AG04449 (cell line): ENCODE results near the gene WDR33.

Experiments
- CTCF ChIA-PET: fragments of 350-600 bp; formaldehyde crosslinking; extraction: SDS; loops from one replicate; lab custom pipeline; 2021; ENCODE audit warnings: antibody characterized with exemption; lab: Yijun Ruan, JAX
- POLR2A ChIA-PET: fragments of 400-600, 350-600 bp; formaldehyde crosslinking; extraction: SDS; loops from one replicate; lab custom pipeline; 2020; ENCODE audit warnings: antibody characterized with exemption, inconsistent platforms; lab: Yijun Ruan, JAX
- DNase-seq: peaks from one replicate; pipeline ENCODE4 v3.0.0-alpha.2; 2010; ENCODE audit warnings: low read depth, low spot score
- H3K4me3 ChIP-seq: 2 replicates; pipeline ENCODE4 v1.5.1; 2011; ENCODE audit warnings: low read depth, mild to moderate bottlenecking, control low read depth, low read length
- TF ChIP-seq, protein P1 (sequence below): IDR thresholded peaks from one replicate; pipeline ENCODE4 v1.5.1; 2011; ENCODE audit warnings: mild to moderate bottlenecking, moderate library complexity, low read length, control low read depth, inconsistent platforms; ENCODE audit not compliant: insufficient read depth; ENCODE audit errors: missing control alignments

The WDR33 gene

GRCh38 chr2:127847931-127848330, 37.0 kb upstream of the WDR33 start:
- TF ChIP-seq, protein P1, sequence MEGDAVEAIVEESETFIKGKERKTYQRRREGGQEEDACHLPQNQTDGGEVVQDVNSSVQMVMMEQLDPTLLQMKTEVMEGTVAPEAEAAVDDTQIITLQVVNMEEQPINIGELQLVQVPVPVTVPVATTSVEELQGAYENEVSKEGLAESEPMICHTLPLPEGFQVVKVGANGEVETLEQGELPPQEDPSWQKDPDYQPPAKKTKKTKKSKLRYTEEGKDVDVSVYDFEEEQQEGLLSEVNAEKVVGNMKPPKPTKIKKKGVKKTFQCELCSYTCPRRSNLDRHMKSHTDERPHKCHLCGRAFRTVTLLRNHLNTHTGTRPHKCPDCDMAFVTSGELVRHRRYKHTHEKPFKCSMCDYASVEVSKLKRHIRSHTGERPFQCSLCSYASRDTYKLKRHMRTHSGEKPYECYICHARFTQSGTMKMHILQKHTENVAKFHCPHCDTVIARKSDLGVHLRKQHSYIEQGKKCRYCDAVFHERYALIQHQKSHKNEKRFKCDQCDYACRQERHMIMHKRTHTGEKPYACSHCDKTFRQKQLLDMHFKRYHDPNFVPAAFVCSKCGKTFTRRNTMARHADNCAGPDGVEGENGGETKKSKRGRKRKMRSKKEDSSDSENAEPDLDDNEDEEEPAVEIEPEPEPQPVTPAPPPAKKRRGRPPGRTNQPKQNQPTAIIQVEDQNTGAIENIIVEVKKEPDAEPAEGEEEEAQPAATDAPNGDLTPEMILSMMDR = no peak
- POLR2A ChIA-PET = no interaction called here
- CTCF ChIA-PET = no interaction called here
- H3K4me3 ChIP-seq = no peak overlapping the region
- no peak for DNase-seq

GRCh38 chr2:127844973-127845372, 34.0 kb upstream of the WDR33 start:
- ChIA-PET POLR2A (no interaction called here), CTCF (interaction anchor here (1.3 kb wide), 1 partner anchor 254 kb away, joined by 4 read pairs; no protein-coding TSS in a partner anchor)
- TF ChIP-seq, protein P1 = no peak
- DNase-seq = no peak
- H3K4me3 ChIP-seq = no peak overlapping the region

DNA sequence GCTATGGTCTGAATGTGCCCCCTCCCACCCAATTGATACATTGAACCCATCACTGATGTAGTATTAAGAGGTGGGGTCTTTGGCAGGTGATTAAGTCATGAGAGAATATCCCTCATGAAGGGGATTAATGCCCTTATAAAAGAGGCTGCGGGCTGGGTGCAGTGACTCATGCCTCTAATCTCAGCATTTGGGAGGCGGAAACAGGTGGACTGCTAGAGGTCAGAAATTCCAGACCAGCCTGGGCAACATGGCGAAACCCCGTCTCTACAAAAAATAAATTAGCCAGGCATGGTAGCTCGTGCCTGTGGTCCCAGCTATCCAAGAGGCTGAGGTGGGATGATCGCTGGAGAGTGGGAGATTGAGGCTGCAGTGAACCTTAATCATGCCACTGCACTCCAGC, 32.7 kb upstream of the WDR33 start:
- POLR2A ChIA-PET = no interaction called here
- no peak for DNase-seq
- no peak overlapping the region for H3K4me3 ChIP-seq
- TF ChIP-seq, protein P1 = no peak
- CTCF ChIA-PET = no interaction called here

DNA sequence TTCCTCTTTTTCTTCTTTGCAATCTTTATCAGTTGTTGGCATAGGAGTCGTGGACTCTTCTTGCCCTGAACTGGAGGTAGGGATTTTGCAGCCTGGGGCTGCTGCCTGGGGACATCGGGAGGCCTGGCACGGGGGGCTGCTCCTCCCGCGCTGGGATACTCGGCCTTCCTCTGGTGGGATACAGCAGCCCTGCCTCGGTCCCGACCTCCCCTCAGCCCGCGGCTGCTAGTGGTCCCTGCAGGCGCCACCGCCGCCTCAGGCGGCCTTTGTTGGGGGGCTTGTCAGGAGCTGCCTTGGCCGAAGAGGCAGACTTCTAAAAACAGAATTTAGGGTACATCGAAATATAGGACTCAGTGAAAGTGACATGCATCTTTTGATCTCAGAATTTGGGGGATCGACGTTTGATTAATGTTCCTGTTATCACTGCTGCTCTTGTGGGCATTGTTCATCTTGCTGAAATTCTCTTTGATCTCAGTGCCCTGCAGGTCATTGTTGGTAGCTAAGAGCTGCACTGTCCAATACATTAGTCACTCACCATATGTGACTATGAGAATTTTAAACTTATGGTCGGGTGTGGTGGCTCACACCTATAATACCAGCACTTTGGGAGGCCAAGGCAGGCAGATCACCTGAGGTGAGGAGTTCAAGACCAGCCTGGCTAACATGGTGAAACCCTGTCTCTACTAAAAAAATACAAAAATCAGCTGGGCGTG, 30.7 kb upstream of the WDR33 start:
- DNase-seq = no peak
- no peak overlapping the region for H3K4me3 ChIP-seq
- TF ChIP-seq, protein P1 = no peak
- CTCF ChIA-PET = no interaction called here
- POLR2A ChIA-PET = no interaction called here

DNA sequence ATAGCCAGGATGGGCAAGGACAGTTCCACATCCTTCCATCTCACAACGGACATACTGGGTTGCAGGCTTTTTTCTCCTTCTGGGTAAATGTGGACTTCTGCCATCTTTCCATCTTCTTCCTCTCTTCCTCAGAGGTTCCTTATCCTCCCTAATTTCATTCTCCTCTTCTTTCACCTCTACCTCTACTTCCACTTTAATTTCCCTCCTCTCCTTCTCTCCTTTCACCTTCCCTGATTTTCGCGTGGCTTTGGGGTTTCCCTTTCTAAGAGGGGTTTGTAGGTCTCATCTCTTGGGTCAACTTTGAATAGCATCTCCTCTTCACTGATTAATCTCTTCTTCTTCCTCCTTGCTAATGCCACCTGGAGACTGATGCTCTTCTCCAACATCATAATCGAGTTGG, 29.9 kb upstream of the WDR33 start:
- POLR2A ChIA-PET = no interaction called here

GRCh38 chr2:127834951-127835350, 24.0 kb upstream of the WDR33 start:
- H3K4me3 ChIP-seq = no peak overlapping the region
- ChIA-PET CTCF (no interaction called here), POLR2A (no interaction called here)
- TF ChIP-seq, protein P1 = no peak
- no peak for DNase-seq

More for the DNA sequence above, 29.9 kb upstream of the WDR33 start:
- no peak for DNase-seq
- H3K4me3 ChIP-seq = no peak overlapping the region
- CTCF ChIA-PET = no interaction called here
- TF ChIP-seq, protein P1 = no peak
